ENCODE data around the gene RAX2. TPM values are rescaled to one million over a fixed set of nuclear protein-coding genes. Genes with fewer than 3 reads are reported as not detected.

Gene RAX2
- total RNA-seq, 1 donor from 2014 or later: not detected

DNA sequence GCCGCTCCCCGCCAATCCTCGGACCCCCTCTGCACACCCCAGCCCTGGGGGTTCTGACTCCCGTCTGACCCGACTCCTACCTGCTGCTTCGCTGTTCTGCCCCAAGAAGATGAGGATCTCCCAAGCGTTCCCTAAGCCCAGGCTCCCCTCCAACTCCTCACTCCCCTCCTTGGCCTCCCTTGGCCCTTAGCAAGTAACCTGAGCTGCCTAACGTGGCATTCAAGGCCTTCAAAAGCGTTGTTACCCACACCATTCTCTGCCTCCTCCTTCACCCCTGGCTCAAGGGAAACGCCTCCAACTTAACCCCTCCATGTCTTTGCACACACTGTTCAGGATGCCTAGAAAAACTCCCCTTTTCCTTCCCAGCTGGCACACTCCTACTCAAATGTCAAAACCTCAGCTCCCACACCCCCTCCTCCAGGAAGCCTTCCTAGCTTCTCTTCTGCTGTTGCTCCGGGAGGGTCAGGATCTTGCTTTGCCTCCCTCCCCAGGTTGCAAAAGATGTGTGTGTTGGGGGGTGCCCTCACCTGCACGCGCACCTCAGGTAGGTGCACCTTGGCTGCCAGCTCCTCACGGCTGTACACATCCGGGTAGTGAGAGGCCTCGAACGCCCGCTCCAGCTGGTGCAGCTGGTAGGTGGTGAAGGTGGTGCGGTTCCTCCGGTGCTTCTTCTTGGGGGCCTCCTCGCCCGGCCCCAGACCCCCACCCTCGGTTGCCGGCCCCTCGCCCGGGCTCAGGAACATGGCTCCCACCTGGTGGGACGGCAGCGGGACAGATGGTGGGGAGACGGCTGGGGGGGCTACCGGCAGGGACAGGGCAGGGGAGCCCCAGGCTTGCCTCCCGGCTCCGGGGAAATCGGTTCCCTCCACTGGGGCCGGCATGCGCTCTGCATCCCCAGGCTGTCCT is 775 bp downstream of the RAX2 start:
- no peaks in the 10 kb centered on the region for H3K9me3 ChIP-seq
- DNase-seq (ENCODE audit: extremely low spot score in 2 of 2): no peak
- no peak overlapping the region for H3K4me3 ChIP-seq
- H3K27me3 ChIP-seq: no peaks in the 10 kb centered on the region
- no peaks in the 10 kb centered on the region for H3K4me1 ChIP-seq
- H3K27ac ChIP-seq: no peak overlapping the region
- peaks cover 0 to 19% of the 10 kb centered on the region in 2 donors for H3K36me3 ChIP-seq
- TF ChIP-seq, protein P1, sequence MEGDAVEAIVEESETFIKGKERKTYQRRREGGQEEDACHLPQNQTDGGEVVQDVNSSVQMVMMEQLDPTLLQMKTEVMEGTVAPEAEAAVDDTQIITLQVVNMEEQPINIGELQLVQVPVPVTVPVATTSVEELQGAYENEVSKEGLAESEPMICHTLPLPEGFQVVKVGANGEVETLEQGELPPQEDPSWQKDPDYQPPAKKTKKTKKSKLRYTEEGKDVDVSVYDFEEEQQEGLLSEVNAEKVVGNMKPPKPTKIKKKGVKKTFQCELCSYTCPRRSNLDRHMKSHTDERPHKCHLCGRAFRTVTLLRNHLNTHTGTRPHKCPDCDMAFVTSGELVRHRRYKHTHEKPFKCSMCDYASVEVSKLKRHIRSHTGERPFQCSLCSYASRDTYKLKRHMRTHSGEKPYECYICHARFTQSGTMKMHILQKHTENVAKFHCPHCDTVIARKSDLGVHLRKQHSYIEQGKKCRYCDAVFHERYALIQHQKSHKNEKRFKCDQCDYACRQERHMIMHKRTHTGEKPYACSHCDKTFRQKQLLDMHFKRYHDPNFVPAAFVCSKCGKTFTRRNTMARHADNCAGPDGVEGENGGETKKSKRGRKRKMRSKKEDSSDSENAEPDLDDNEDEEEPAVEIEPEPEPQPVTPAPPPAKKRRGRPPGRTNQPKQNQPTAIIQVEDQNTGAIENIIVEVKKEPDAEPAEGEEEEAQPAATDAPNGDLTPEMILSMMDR (IDR thresholded peaks at IDR 0.05): no peak
- intact Hi-C loops (cut with DNase I): no loop called here

- H3K4me1 ChIP-seq: no peaks in the 10 kb centered on the region
- intact Hi-C loops (cut with DNase I): no loop called here
- DNase-seq (ENCODE audit: extremely low spot score in 2 of 2): no peak
- no peak overlapping the region for H3K4me3 ChIP-seq
- TF ChIP-seq POLR2AphosphoS5 (IDR thresholded peaks at IDR 0.05; ENCODE audit: insufficient read depth in 1 of 2, low read depth in 1 of 2) (no peak), POLR2A (IDR thresholded peaks at IDR 0.05) (no peak)
- TF ChIP-seq, protein P1 (IDR thresholded peaks at IDR 0.05): no peak
- H3K27me3 ChIP-seq: no peaks in the 10 kb centered on the region
- peaks cover 0 to 28% of the 10 kb centered on the region in 2 donors for H3K36me3 ChIP-seq
- no peaks in the 10 kb centered on the region for H3K9me3 ChIP-seq
- H3K27ac ChIP-seq: no peak overlapping the region
Observed at GRCh38 chr19:3770136-3770999, 1.7 kb downstream of the RAX2 start.

DNA sequence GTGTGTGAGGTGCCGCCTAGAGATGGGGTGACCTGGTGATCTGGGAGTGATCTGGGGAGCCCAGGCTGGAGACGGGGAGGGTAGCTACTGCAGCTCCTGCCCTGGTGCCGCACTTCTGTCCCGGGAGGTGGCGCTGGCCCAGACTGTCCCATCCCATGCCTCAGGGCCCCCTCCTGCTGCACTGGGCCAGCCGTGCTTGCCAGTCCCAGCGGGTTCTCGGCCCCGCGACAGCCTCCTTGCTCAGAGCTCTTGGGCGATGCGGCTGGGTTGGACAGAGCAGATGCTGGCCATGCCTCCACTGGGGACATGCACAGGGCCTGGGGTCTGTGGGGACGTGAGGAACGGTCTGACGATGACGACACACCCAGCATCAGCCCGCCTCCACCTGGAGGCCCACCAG is 2.5 kb downstream of the RAX2 start:
- intact Hi-C loops (cut with DNase I): no loop called here
- DNase-seq (ENCODE audit: extremely low spot score in 2 of 2): no peak
- Histone ChIP-seq H3K4me3 (no peak overlapping the region), H3K4me1 (no peaks in the 10 kb centered on the region), H3K27ac (no peak overlapping the region), H3K36me3 (peaks cover 0 to 33% of the 10 kb centered on the region in 2 donors), H3K9me3 (no peaks in the 10 kb centered on the region), H3K27me3 (no peaks in the 10 kb centered on the region)
- no peak for TF ChIP-seq POLR2A (IDR thresholded peaks at IDR 0.05)
- no peak for TF ChIP-seq POLR2AphosphoS5 (IDR thresholded peaks at IDR 0.05; ENCODE audit: insufficient read depth in 1 of 2, low read depth in 1 of 2)
- TF ChIP-seq, protein P1 (IDR thresholded peaks at IDR 0.05): no peak

DNA sequence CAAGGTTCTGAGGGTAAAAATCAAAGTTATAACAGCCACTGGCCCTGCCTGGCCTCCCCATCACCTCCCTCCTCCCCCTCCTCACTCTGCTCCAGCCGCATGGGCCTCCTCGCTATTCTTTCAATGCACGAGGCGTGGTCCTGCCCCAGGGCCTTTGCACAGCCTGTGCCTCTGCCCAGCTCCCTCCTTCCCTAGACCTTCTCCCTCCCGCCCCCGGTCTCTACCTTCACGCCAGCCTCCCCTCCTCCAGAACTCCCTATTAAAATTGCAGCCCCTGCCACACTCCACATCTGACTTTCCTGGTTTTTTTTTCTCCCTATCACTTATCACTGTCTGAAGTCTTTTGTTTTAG is 3.3 kb downstream of the RAX2 start:
- H3K4me3 ChIP-seq: no peak overlapping the region
- no peaks in the 10 kb centered on the region for H3K27me3 ChIP-seq
- TF ChIP-seq POLR2AphosphoS5 (IDR thresholded peaks at IDR 0.05; ENCODE audit: insufficient read depth in 1 of 2, low read depth in 1 of 2) (no peak), POLR2A (IDR thresholded peaks at IDR 0.05) (no peak)
- TF ChIP-seq, protein P1 (IDR thresholded peaks at IDR 0.05): no peak
- peaks cover 4% of the 10 kb centered on the region for H3K4me1 ChIP-seq
- no peak overlapping the region for H3K27ac ChIP-seq
- no peaks in the 10 kb centered on the region for H3K9me3 ChIP-seq
- peaks cover 0 to 33% of the 10 kb centered on the region in 2 donors for H3K36me3 ChIP-seq
- no peak for DNase-seq (ENCODE audit: extremely low spot score in 2 of 2)
- intact Hi-C loops (cut with DNase I): no loop called here
